Activated effector memory CD4-positive, alpha-beta T cell treated with anti-CD3 and anti-CD28 coated beads, Interleukin-2, amount 50 U/mL, for 16 hours (primary cell): ENCODE results near the gene HSPA1L.

Source experiments
- DNase-seq: peaks from one replicate; pipeline ENCODE4 v3.0.0-alpha.2; 2020

Gene HSPA1L

GRCh38 chr6:31780507-31781243 is 34.4 kb downstream of the HSPA1L start:
- no peak for DNase-seq

- DNase-seq = no peak
Measured at GRCh38 chr6:31779908-31780307, 35.2 kb downstream of the HSPA1L start.

GRCh38 chr6:31778999-31779885 is 35.8 kb downstream of the HSPA1L start:
- no peak for DNase-seq

GRCh38 chr6:31778193-31778592 is 36.9 kb downstream of the HSPA1L start:
- DNase-seq = no peak

GRCh38 chr6:31777667-31778050 is 37.4 kb downstream of the HSPA1L start:
- DNase-seq = no peak

- DNase-seq = peak; percentile 91
Measured at GRCh38 chr6:31776989-31777666, 38.0 kb downstream of the HSPA1L start, which contains the start of gene VWA7. Gene VWA7, minus strand, starts transcription at chr6:31777328. Its CDS starts 549 bp downstream, at chr6:31776779.

GRCh38 chr6:31776485-31776988 is 38.5 kb downstream of the HSPA1L start:
- no peak for DNase-seq

GRCh38 chr6:31775633-31776484 is 39.2 kb downstream of the HSPA1L start:
- DNase-seq = no peak

- no peak for DNase-seq
Measured at GRCh38 chr6:31775184-31775583, 39.9 kb downstream of the HSPA1L start.

GRCh38 chr6:31771992-31772358 is 43.1 kb downstream of the HSPA1L start:
- no peak for DNase-seq

GRCh38 chr6:31770860-31771259 is 44.2 kb downstream of the HSPA1L start:
- no peak for DNase-seq

- peak; percentile 93 for DNase-seq
Measured at GRCh38 chr6:31769684-31770371, 45.3 kb downstream of the HSPA1L start.

- DNase-seq = no peak
Measured at GRCh38 chr6:31768363-31769257, 46.5 kb downstream of the HSPA1L start.

GRCh38 chr6:31767096-31767645 is 47.9 kb downstream of the HSPA1L start:
- DNase-seq = no peak

- no peak for DNase-seq
Measured at GRCh38 chr6:31765910-31766794, 48.9 kb downstream of the HSPA1L start.

- no peak for DNase-seq
Measured at GRCh38 chr6:31765559-31765909, 49.5 kb downstream of the HSPA1L start.

- no peak for DNase-seq
Measured at GRCh38 chr6:31764198-31764597, 50.9 kb downstream of the HSPA1L start.

GRCh38 chr6:31763619-31763940 is 51.5 kb downstream of the HSPA1L start:
- no peak for DNase-seq

- no peak for DNase-seq
Measured at GRCh38 chr6:31762878-31763618, 52.0 kb downstream of the HSPA1L start.
